IPS-NIHi7 (cell line): ENCODE measurements around the gene DNAL4.

Experiments used
- DNase-seq: peaks from one replicate; pipeline ENCODE4 v3.0.0; 2012; ENCODE audit warnings: mixed read lengths; ENCODE audit errors: extremely low spot score

The DNAL4 gene

DNA sequence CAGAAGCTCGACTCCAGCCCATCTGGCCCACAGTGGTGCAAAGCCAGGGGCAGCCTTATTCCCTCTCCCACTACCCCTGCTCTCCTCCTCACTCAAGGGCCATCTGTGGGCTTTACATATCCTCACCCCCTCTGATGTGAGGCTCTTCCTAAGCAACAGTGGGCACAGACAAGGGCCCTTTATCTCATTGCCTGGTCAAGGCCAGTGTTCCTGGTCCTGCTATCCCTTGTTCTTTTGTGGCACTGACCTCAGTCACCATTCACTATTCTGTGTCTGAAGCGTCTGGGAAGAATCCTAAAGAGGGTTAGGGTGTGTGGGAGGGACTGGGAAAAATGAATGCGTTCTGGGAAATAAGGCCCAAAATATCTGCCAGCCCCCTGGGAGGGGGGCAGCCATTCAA lies 7.3 kb downstream of the DNAL4 start:
- no peak for DNase-seq

DNA sequence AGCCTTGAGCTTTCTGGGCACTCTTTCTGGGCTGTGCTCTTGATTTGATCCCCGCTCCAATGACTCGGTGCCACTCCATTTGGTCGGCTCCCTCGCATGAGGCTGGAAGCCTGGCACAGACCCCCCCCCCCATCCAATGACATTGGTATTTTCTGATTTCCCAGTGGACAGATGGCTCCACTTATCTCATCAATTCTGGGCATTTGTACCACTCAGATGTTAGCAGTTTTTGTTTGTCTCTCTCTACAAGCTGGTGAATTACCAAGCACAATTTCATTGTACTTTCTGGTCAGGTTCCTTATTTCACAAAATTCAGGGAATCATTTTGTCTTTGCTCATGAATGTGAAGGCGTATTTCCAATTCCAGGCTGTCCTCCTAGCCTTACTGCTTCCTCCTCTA lies 9.1 kb downstream of the DNAL4 start:
- no peak for DNase-seq

DNA sequence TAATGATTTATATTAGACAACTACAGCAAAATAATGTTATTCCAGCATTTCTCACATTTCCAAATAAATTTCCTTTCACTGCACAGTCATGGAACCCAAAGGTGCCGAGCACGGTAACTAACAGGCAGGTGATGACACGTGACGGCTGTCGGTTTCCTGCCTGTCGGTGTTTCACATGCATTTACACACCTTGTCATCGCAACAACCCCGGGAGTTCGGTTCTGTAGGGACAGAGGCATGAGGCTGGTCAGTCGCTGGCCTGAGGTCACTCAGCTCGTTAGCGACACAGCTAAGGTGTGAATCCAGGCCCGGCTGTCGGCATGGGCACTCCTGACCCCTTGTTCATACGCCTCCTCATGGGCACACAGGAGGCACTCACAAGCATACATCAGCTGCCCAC lies 9.9 kb downstream of the DNAL4 start:
- no peak for DNase-seq

DNA sequence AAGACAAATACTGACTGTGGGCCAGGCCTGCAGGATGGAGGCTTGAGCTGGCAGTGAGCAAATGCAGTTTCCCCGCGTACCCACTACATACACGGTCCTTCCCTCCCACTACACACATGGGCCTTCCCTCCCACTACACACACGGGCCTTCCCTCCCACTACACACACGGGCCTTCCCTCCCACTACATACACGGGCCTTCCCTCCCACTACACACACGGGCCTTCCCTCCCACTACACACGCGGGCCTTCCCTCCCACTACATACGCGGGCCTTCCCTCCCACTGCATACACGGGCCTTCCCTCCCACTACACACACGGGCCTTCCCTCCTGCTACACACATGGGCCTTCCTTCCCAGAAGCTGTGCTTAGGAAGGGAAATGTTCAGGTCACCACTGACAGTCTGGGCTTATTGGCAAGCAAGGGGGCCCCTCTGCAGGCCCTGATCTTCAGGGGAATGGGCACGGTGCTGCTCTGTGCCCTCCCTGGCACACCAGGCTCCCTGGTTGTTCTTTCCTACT lies 10.8 kb downstream of the DNAL4 start:
- no peak for DNase-seq

DNA sequence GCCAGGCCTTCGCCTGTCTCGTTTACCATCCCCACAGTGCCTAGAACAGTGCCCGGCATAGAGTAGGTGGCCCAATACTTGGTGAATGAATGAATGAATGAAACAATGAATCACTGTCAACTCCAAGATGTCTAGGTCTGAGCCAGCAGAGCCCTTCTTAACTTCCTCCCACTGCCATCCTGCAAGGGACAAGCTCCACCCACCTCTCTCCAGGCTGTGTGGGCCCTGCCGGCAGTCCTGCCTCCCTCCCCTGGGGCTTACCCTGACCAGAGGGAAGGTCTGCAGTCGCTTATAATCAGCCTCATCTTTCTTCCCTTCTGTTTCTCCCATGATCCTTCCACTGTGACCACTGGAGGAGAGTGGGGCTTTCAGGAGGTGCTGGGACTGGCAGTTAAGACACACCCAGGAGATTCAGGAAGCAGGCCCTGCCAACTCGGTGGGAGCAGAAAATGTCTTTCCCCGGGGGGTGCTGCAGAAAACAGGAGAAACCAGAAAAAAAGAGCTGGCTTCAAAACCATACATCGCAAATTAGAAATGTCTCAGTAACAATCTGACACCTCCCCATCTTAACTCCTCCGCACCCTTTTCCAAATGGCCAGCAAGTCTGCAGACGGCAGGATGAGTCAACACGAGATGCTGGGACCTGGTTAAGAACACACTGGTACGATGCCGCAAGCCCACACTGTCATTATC lies 11.4 kb downstream of the DNAL4 start:
- DNase-seq = peak; percentile 54

DNA sequence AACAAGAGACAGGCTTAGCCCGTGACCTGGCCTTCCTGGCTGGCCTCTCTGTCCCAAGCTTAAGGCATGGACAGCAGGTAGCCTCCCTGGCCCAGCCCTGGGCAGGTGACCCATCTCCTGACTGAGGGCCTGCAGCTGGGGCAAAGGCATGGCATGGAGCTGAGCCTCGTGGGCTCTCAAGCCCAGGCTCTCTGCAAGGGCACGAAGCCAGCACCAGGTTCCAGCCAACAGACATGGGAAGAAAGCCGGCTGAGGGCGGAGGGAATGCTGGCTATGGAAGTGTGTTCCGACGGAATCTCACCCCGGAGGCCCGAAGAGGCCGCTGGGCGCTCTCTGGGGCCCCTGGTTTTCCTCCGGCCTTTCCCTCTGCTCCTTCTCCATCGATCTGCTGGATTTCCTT lies 12.9 kb downstream of the DNAL4 start:
- DNase-seq = no peak

DNA sequence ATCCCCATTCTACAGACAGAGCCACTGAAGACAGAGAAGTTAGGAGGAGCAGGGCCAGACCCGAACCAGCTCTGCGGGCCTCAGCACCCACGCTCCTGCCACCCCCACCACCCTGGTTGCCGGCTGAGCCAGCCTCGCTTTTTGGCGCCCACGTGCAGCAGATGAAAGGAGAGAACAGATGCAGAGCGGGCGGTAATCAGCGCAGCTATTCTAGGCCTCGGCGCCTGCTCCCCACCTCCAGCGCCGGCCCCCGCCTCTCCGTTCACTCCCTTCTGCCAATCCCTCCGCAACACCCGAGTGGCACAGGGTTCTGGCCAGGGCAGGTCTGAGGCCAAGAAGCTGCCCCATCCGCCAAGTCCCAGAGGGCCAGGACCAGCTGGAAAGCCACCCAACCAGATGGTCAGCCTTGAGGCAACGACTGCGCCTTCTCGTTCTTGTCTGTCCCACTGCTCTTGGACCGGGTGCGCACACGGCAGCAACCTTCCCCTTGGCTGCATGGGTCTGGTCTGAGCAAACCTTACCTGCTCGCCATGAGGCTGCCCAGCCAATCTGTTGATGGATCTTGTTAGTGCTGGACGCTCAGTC lies 16.8 kb downstream of the DNAL4 start:
- no peak for DNase-seq

DNA sequence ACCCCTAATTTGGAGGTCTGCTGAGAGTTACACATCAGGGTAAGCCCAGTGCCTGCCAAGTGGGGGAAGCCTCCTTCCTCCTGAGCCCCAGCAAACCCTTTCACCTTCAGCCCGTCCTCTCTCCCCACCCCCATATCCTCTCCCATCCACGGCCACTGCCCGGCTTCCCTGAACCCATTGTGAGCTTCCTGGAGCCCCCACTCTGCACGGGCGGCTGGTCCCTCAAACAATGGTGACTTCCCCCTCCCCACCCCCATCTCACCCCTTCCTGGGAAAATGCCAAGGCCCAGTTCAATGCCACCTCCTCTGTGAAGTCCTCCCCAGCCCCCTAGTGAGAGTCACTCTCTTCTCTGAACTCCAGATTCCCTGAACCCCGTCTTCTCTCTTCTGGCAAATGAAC lies 17.9 kb downstream of the DNAL4 start:
- DNase-seq = no peak

DNA sequence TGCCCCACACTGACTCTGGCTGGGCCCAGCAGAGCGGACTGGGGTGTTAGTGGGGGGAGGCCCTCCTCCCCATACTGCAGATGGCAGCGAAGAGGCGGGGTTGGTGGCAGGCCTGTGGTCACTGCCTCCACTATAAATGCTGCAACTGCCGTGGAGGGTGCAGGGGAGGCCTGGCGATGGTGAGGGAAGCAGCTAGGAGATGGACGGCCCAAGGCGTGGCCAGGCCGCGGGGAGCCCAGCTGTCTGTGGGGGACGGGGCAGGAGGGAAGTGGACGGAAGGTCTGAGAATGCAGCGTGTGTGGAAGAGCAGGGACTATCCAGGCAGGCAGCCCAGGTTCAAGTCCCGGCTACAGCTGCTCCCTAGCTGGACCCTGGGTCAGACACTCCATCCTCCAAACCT lies 18.3 kb downstream of the DNAL4 start:
- DNase-seq = no peak

DNA sequence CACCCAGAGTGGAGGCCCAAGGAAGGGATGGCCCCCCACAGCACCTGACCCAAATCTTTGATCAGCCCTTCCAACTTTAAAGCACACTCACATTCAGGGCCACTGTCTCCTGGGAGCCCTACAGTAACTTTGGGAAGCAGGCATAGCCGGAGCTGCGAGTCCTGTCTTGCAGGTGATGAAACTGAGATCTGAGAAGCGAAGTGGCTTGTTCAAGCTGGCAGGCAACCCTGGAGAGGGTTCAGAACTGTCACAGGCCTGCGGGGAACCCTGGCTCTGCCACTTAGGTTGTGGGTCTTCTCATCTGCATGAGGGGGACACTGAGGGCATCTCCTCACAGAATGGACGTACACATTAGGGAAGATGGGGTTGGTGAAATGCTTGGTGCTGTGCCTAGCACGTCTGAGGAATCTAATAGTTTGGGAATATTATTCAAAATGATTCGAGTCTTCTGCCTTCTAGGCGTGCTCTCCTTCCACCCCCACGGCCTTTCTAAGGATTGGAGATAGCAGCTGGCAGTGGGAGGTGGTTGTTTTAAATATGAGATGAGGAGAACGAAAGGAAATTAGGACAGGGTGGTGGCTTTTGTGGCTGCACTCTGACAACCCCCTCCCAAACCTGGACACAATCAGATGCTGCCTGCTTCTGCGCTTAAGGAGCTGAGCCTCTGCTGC lies 19.3 kb downstream of the DNAL4 start:
- no peak for DNase-seq

DNA sequence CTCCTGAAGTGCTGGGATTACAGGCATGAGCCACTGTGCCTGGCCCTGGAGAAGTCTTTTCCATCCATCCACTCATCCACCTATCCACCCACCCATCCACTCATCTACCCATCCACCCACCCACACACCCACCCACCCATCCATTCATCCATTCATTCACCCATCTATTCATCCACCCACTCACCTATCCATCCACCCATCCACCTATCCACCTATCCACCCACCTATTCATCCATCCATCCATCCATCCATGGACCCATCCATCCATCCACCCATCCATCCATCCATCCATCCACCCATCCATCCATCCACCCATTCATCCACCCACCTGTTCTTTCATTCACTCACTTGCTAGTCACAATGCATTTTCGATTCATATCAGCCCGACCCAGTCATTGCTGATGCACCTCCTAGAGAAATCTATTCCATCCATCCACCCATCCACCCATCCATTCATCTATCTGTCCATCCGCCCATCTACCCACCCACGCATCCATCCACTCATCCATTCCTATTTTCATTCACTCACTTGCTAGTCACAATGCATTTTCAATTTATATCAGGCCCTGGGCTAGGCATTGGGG lies 20.5 kb downstream of the DNAL4 start:
- no peak for DNase-seq

DNA sequence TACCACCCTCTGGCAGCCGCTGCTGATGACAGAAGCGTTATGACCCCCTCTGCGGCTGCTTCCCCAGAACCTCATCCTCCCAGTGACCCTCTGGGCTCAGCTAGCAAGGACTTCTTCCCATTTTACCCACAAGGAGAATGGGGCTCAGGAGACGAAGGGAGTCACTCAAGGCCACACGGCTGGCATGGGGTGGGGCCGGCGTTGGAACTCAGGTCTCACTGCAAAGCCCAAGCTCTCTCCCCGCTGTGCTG lies 21.4 kb downstream of the DNAL4 start:
- DNase-seq = no peak

DNA sequence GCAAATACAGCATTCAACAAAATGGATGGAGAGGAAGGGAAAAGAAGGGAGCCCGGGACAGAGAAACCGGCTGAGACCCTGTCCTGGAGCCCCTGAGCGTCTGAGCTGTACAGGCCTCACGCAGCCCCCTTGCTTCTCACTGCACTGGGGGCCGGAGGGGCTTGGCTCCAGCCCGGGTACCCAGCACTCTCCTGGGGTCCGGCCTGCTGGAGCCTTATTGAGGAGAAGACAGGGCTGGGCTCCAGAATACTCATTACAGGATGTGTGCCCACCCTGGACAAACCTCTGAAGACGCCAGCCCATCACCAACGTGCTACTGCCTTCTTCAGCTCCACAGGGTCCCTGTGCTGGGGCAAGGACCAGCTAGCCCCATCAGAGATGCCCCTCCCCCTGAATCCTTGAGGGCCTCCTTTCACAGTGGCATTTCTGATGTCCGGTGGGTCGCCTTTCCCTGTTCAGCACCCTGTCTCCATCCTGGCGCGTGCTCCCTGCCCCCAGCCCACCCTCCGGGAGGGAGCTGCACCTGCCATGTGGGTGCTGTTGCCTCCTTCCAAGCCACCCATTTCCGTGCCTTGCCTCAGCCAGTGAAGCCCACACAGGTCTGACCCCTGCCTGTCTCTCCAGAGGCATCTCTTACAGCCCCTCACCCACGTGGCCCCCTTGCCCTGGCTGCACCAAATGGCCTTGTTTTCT lies 23.5 kb downstream of the DNAL4 start:
- no peak for DNase-seq

DNA sequence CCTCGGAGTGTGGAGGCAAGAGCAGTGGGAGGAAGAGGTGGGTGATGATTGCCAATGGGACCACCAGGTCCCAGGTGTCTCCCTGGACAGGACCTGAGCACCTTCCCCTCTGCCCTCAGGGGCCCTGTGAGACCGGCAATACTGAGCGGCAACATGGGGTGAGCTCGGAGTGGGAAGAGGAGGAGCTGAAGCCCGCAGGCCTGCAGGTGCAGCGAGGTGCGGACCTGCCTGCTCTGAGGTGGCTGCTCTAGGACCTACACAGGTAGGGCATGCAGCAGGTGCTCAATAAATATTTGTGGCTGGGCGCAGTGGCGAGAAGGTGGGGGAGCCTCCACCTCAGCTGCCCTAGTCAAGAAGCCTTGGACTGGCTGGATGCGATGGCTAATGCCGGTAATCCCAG lies 25.9 kb downstream of the DNAL4 start:
- DNase-seq = no peak

DNA sequence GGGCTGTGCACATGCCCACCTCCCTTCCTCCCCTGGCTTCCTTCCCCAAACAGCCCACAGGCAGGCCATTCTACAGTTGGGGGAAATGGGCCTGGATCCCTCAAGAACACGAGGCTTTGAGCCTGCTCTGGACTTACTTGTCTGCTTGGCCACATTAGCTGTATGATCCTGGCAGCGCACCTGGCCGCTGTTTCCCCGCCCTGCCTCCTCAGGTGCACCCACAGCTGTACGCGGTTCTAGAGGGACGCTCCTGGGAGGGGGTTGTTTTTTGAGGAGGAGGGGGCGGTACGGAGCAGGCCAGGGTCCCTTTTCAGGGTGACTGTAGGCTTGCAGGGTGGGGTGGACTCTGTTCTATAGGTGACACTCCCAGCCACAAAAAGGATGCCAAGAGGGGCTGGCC lies 26.6 kb downstream of the DNAL4 start:
- no peak for DNase-seq

DNA sequence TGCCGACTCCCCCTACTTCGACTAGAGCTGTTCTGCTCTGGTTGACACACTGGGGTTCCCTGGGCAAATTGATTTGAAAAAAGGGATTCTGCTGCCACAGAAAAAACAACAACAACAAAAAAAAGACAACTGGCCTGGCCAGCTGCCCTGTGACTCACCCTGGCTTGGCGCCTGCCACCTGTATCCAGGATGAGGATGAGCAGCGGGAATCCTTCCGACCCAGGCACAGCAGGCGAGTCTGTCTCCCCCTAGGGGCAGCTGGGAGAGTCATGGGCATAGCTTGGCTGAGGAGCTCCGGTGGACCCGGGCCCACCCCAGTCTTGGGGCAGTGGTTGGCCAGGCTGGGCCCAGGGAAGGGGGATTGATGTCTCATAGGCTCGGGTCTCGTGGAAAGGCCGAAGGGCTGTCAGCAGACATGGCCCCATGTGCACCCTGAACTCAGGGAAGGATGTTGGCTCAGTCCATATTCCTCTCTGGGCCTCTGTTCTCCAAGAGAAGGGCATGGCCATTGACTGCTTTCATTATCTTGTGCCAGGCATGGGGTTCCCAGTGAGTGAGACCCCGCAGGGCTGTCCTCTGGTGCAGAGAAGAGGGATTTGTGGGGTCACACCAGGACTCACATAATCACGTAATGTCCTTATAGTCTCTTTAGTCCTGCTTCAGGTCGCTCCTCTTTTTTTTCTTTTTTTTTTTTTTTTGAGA lies 27.7 kb downstream of the DNAL4 start:
- DNase-seq = peak; percentile 95

DNA sequence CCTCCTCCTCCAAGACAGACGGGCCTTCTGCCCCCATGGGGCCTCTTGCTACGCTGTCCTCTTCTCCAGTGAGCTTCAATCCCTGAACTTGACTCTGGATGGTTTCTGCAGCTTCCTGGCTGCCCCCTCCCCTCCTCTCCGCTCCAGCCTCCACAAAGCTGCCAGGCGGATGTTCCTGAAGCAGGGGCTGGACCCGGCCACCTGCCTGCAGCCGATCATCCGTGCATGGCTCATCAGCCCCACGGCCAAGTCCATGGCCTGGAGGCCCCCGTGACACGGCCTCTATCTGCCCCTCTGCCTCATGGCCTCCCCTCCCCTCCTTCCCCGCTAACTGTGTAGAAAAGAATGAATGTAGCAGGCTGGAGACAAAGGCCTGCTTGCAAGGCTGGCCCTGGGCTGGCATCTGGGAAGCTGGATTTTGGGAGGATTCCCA lies 31.4 kb downstream of the DNAL4 start:
- no peak for DNase-seq

DNA sequence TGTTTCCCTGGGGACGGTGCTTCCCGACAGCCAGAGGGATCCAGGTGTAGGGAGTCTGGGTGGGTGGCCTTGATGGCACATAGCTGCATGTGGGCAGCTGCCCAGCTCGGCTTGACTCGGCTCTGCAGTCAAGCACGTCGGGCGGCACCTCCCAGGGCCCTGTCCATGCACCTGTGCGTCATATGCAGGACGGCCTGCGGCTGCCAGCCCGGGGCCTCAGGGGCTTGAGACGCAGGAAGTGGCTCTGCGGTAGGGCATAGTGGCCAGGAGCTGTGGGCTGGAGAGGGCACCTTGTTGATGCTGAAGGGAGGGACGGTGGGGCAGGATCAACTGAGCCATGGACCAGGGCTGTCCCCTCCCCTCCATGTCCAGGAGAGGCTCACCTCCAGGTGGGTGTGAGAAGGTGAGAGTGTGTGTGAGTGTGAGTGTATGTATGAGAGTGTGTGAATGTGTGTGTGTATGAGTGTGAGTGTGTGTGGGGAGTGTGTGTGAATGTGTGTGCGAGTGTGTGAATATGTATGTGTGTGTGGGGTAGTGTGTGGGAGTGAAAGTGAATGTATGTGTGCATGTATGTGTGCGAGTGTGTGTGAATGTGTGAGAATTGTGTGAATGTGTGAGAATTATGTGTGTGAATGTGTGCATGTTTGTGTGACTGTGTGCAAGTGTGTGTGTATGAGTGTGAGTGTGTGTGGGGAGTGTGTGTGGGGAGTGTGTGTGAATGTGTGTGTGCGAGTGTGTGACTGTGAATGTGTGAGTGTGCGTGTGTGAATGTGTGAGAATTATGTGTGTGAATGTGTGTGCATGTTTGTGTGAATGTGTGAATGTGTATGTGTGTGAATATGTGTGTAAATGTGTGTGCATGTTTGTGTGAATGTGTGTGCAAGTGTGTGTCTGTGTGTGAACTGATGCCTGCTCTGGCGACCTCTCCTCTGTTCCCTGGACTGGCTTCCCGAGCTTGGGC lies 32.5 kb downstream of the DNAL4 start:
- DNase-seq = no peak

DNA sequence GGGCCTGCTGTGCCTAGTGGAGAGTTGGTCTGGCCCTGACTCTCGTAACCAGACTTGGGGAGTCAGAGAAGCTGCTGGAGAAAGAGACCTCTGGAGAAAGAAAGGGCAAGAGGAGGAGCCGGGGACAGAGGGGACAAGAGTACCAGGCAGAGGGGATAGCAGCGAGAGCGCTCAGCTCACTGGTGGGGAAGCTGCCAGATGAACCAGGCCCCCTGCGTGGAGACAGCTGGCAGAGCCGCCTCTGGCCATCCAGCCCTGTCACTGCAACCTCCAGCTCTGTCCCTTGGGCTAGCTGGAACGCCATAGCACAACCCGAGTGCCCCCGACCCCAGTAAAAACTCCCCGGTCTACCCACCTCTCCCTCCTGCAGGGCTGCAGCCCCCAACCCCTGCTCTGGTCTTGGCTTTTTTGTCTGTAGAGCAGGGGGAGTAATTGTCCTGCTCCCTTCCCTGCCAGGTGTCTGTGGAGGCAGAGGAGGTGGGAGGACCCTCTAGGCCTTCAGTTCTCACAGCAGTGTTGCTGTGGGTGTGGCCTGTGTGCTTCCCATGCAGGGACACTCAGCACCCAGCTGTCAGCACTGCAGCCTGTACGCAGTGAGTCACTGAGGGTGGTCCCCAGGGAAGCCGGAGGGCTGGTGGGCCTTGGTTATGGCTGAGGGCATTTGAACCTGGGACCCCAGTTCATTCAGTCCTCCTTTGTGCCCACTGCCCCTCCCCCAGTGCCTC lies 33.3 kb downstream of the DNAL4 start:
- DNase-seq = no peak

DNA sequence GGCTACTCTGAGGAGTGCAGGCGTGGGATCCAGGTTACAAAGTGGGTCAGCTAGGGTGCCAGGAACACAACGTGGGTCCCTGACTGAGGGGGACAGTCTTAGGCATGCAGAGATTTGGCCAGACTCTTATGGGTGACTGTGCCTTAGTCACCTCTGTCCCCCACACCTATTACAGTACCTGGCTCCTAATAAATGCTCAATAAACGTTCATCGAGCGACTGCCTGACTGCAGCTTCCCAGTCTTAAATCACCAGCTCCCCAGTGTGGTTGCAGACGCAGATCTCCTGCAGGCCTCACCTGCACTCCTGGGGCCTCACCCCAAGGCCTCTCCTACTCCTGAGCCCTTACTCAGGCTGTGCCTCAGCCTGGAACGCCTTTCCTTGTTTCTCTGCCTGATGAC lies 34.9 kb downstream of the DNAL4 start:
- no peak for DNase-seq
